ENCODE measurements around the gene SSC4D.
A peak's percentile ranks its signal among the peaks of the same experiment; 100 is the strongest.
"Not testable (repeated sequence)": the region's sequence is repeated elsewhere in the genome, so short reads cannot be mapped to it uniquely, and the experiment has no call there.

SSC4D gene

GRCh38 chr7:76409537-76409936, at the start of gene SSC4D:
Gene SSC4D (minus strand): TSS chr7:76409697. CDS start chr7:76404439, 5,258 bp downstream.
- Mint-ChIP-seq H3K27me3 (ENCODE audit: low read depth) (no peaks in the 10 kb centered on the region), H3K9me3 (no peaks in the 10 kb centered on the region), H3K36me3 (ENCODE audit: low read depth) (no peaks in the 10 kb centered on the region), H3K4me1 (ENCODE audit: low read depth) (peaks cover 1% of the 10 kb centered on the region), H3K4me3 (no peak within 1 kb of the TSS), H3K27ac (no peak within 1 kb of the TSS)
- DNase-seq (ENCODE audit: low spot score), result no peak

- H3K4me3 Mint-ChIP-seq; H3K27me3 Mint-ChIP-seq (ENCODE audit: low read depth); H3K27ac Mint-ChIP-seq; H3K9me3 Mint-ChIP-seq; H3K4me1 Mint-ChIP-seq (ENCODE audit: low read depth); H3K36me3 Mint-ChIP-seq (ENCODE audit: low read depth); DNase-seq (ENCODE audit: low spot score): not testable (repeated sequence)
These were observed 49.0 kb upstream of the SSC4D start for GRCh38 chr7:76458504-76458903.

GRCh38 chr7:76457017-76457416, 47.5 kb upstream of the SSC4D start:
- not testable (repeated sequence) for H3K4me1 Mint-ChIP-seq (ENCODE audit: low read depth); H3K9me3 Mint-ChIP-seq; H3K4me3 Mint-ChIP-seq; H3K27ac Mint-ChIP-seq; DNase-seq (ENCODE audit: low spot score); H3K36me3 Mint-ChIP-seq (ENCODE audit: low read depth); H3K27me3 Mint-ChIP-seq (ENCODE audit: low read depth)

GRCh38 chr7:76445577-76446008, 36.1 kb upstream of the SSC4D start:
- H3K4me1 Mint-ChIP-seq (ENCODE audit: low read depth); DNase-seq (ENCODE audit: low spot score); H3K9me3 Mint-ChIP-seq; H3K27me3 Mint-ChIP-seq (ENCODE audit: low read depth); H3K36me3 Mint-ChIP-seq (ENCODE audit: low read depth): not testable (repeated sequence)
- Mint-ChIP-seq H3K4me3 (peak overlapping the region; percentile 48), H3K27ac (peak overlapping the region; percentile 80)

- not testable (repeated sequence) for H3K9me3 Mint-ChIP-seq; DNase-seq (ENCODE audit: low spot score); H3K4me1 Mint-ChIP-seq (ENCODE audit: low read depth); H3K27me3 Mint-ChIP-seq (ENCODE audit: low read depth); H3K36me3 Mint-ChIP-seq (ENCODE audit: low read depth)
- H3K27ac Mint-ChIP-seq, result peak overlapping the region; percentile 68
- peak overlapping the region; percentile 24 for H3K4me3 Mint-ChIP-seq
These were observed 34.3 kb upstream of the SSC4D start for GRCh38 chr7:76443846-76444245.

- H3K4me1 Mint-ChIP-seq (ENCODE audit: low read depth); H3K27me3 Mint-ChIP-seq (ENCODE audit: low read depth); H3K4me3 Mint-ChIP-seq; H3K27ac Mint-ChIP-seq; H3K36me3 Mint-ChIP-seq (ENCODE audit: low read depth); DNase-seq (ENCODE audit: low spot score); H3K9me3 Mint-ChIP-seq: not testable (repeated sequence)
These were observed 33.4 kb upstream of the SSC4D start for GRCh38 chr7:76442664-76443446.

GRCh38 chr7:76441792-76442191, 32.3 kb upstream of the SSC4D start:
- DNase-seq (ENCODE audit: low spot score); H3K27ac Mint-ChIP-seq; H3K9me3 Mint-ChIP-seq; H3K27me3 Mint-ChIP-seq (ENCODE audit: low read depth); H3K36me3 Mint-ChIP-seq (ENCODE audit: low read depth); H3K4me1 Mint-ChIP-seq (ENCODE audit: low read depth); H3K4me3 Mint-ChIP-seq: not testable (repeated sequence)

- not testable (repeated sequence) for H3K27ac Mint-ChIP-seq; DNase-seq (ENCODE audit: low spot score); H3K4me3 Mint-ChIP-seq; H3K27me3 Mint-ChIP-seq (ENCODE audit: low read depth); H3K9me3 Mint-ChIP-seq; H3K36me3 Mint-ChIP-seq (ENCODE audit: low read depth); H3K4me1 Mint-ChIP-seq (ENCODE audit: low read depth)
These were observed 30.9 kb upstream of the SSC4D start for GRCh38 chr7:76440404-76440803.

- not testable (repeated sequence) for H3K9me3 Mint-ChIP-seq; H3K27ac Mint-ChIP-seq; H3K4me3 Mint-ChIP-seq; H3K36me3 Mint-ChIP-seq (ENCODE audit: low read depth); H3K4me1 Mint-ChIP-seq (ENCODE audit: low read depth); DNase-seq (ENCODE audit: low spot score); H3K27me3 Mint-ChIP-seq (ENCODE audit: low read depth)
These were observed 29.8 kb upstream of the SSC4D start for GRCh38 chr7:76439120-76439888.

GRCh38 chr7:76437873-76438272, 28.4 kb upstream of the SSC4D start:
- H3K27me3 Mint-ChIP-seq (ENCODE audit: low read depth); H3K27ac Mint-ChIP-seq; H3K4me1 Mint-ChIP-seq (ENCODE audit: low read depth); H3K9me3 Mint-ChIP-seq; H3K4me3 Mint-ChIP-seq; H3K36me3 Mint-ChIP-seq (ENCODE audit: low read depth): not testable (repeated sequence)
- DNase-seq (ENCODE audit: low spot score), result peak; percentile 51

- Mint-ChIP-seq H3K27me3 (ENCODE audit: low read depth) (no peaks in the 10 kb centered on the region), H3K4me1 (ENCODE audit: low read depth) (no peaks in the 10 kb centered on the region), H3K27ac (no peak overlapping the region), H3K36me3 (ENCODE audit: low read depth) (no peaks in the 10 kb centered on the region), H3K9me3 (no peaks in the 10 kb centered on the region), H3K4me3 (no peak overlapping the region)
- no peak for DNase-seq (ENCODE audit: low spot score)
These were observed 21.3 kb upstream of the SSC4D start for GRCh38 chr7:76430836-76431235.

GRCh38 chr7:76430211-76430610, 20.7 kb upstream of the SSC4D start:
- Mint-ChIP-seq H3K4me1 (ENCODE audit: low read depth) (no peaks in the 10 kb centered on the region), H3K27ac (no peak overlapping the region), H3K9me3 (no peaks in the 10 kb centered on the region), H3K4me3 (no peak overlapping the region), H3K27me3 (ENCODE audit: low read depth) (no peaks in the 10 kb centered on the region), H3K36me3 (ENCODE audit: low read depth) (no peaks in the 10 kb centered on the region)
- DNase-seq (ENCODE audit: low spot score), result no peak

- Mint-ChIP-seq H3K27ac (no peak overlapping the region), H3K27me3 (ENCODE audit: low read depth) (no peaks in the 10 kb centered on the region), H3K9me3 (no peaks in the 10 kb centered on the region), H3K36me3 (ENCODE audit: low read depth) (no peaks in the 10 kb centered on the region), H3K4me1 (ENCODE audit: low read depth) (peaks cover 8% of the 10 kb centered on the region), H3K4me3 (no peak overlapping the region)
- DNase-seq (ENCODE audit: low spot score), result no peak
These were observed 19.6 kb upstream of the SSC4D start for GRCh38 chr7:76428868-76429805.
